Astrocyte (in vitro differentiated cells and primary cell): ENCODE results near the gene ARHGAP6.

Experiments used
- CTCF ChIP-seq: IDR thresholded peaks from 2 replicates; pipeline ENCODE4 v1.5.1; 2011; ENCODE audit warnings: low read depth, mild to moderate bottlenecking, inconsistent platforms, low read length, moderate library complexity; ENCODE audit not compliant: insufficient read depth
- EZH2 ChIP-seq: IDR thresholded peaks from 2 replicates; pipeline ENCODE4 v1.6.1; 2012; ENCODE audit warnings: mild to moderate bottlenecking, low read length, inconsistent platforms; ENCODE audit not compliant: insufficient read depth

GRCh38 chrX:11629593-11630211 lies 36.0 kb downstream of the ARHGAP6 start:
- no peak for TF ChIP-seq CTCF
- no peak for TF ChIP-seq EZH2
